Melanocyte of skin (primary cell): ENCODE results near the gene OOSP4B. TPM values are rescaled to one million over a fixed set of nuclear protein-coding genes. Genes with fewer than 3 reads are reported as not detected.

ENCODE experiments used
- total RNA-seq, 2 donors: library from RNA; depleted of rRNA; stranded (reverse); fragments of >200 nt; gene quantifications; 2 replicates each; pipeline ENCODE4 v1.2.3, GENCODE V29; 2012

OOSP4B gene
- total RNA-seq = not detected

GRCh38 chr11:60016881-60017280 is at the start of gene OOSP4B:
Gene OOSP4B, plus strand, starts transcription at chr11:60017181.

GRCh38 chr11:60040109-60040508 is 23.1 kb downstream of the OOSP4B start, which contains the start of gene OOSP2:
Gene OOSP2, plus strand, starts transcription at chr11:60040409. Its CDS starts 51 bp downstream, at chr11:60040460.

GRCh38 chr11:60056349-60056969 is 39.5 kb downstream of the OOSP4B start, which contains the start of gene MS4A3:
Gene MS4A3, plus strand, starts transcription at chr11:60056665. Its CDS starts 4,496 bp downstream, at chr11:60061161.

Other genes starting within 250 kb of the OOSP4B start
- gene MRPL16, start 206.4 kb upstream of the OOSP4B start, total RNA-seq = 10 to 100 TPM; 49.9 to 81.9 TPM
- not detected for gene CBLIF, start 171.7 kb upstream of the OOSP4B start, total RNA-seq
- 10 to 100 TPM in 1 of 2 donors, 1 to 10 TPM in 1; 8.7 to 18.2 TPM for gene TCN1, start 150.7 kb upstream of the OOSP4B start, total RNA-seq
- gene OOSP3, start 138.4 kb upstream of the OOSP4B start, total RNA-seq = not detected
- under 1 TPM in 1 of 2 donors, not detected in 1; 0.34 TPM for gene OOSP1, start 78.7 kb upstream of the OOSP4B start, total RNA-seq
- under 1 TPM in 1 of 2 donors, not detected in 1; 0.69 TPM for gene OOSP4A, start 53.1 kb upstream of the OOSP4B start, total RNA-seq
- not detected for gene OOSP2, start 23.2 kb downstream of the OOSP4B start, total RNA-seq
- gene MS4A3, start 39.5 kb downstream of the OOSP4B start, total RNA-seq = not detected
- not detected for gene MS4A2, start 71.5 kb downstream of the OOSP4B start, total RNA-seq
- gene MS4A6A, start 165.9 kb downstream of the OOSP4B start, total RNA-seq = not detected
- gene MS4A4E, start 226.0 kb downstream of the OOSP4B start, total RNA-seq = not detected